Activated naive CD4-positive, alpha-beta T cell (primary cell): ENCODE results near the gene SLC50A1.

Experiments
- DNase-seq, 4 experiments: peaks; one replicate each; lab custom pipeline; 2025; lab: John Stamatoyannopoulos, UW

Gene SLC50A1

DNA sequence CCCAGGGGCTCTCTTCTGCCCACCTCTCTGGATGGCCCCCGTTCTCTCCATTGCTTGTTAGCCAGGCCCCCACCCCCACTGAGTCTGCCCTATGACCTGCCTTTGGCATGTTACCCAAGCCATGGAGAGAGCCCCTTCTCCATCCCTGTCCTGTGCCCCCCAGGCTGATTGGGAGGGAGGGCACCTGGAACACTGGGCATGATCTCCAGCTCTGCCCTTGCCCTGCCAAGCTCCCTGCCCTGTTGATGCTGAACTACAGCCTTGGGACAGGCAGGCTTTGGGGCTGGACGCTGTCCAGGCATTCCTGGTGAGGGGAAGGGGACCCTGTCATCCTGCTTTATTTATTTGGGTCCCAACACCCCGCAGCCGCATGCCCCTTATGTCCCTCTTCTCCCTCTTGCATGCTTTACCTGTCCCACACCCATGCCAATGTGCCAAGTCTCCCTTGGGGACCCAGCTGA lies 48.7 kb downstream of the SLC50A1 start:
- DNase-seq, result no peak

DNA sequence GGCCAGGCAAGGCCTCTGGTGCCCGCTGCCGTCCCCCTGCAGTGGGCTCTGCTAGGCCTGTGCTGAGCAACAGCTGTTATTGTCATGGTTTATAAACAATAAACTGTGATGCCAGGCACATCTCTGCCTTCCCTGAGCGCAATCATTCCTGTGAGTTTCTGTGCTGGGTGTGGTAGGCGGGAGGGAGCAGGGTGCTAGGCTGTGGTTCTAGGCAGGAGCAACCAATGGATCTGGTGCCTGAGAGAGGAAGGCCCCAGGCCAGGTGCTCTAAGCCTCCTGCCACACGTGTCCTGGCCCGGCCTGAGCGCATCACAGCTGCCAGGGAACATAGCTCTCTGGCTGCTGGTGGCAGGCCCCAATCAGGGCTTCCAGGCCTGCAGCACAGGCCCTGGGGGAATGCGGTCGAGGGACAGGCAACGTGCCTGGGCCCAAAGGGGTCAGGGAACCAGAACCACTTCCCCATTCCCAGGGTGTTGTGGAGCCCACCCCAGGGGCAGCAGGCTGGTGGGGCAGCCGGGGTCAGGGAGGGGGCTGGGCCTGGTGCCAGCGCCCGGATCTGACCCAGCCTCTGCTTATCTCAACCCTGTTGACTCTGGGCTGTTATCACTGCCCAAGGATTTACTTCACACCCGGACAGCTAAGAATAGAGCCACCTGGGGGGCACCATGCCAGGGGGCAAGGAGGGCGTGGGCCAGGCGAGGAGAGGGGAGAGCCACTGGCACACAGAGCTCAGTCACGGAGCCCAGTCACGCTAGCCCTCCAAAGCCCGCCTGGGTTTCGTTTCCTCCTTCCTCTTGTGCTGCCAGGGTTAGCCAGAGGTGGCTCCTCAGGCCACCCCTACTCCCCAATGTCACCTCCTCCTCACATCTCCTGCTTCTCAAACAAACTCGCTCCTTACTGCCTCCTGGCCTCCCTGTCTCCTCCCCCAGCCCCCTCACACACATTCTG lies 49.5 kb downstream of the SLC50A1 start:
- DNase-seq, result no peak

DNA sequence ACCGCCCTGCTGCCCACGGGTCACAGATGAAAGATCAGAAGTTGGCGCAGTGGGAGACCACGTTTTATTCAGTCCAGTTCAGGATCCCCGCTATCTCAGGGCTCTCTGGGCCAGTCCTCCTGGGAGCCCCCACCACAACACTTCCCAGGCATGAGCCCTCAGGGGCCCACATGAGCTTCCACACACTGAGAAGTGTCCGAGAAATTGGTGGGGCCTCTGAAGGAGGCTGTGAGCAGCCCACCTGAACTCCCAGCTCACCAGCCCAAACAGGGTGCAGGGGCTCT lies 50.1 kb downstream of the SLC50A1 start:
- DNase-seq, result no peak

DNA sequence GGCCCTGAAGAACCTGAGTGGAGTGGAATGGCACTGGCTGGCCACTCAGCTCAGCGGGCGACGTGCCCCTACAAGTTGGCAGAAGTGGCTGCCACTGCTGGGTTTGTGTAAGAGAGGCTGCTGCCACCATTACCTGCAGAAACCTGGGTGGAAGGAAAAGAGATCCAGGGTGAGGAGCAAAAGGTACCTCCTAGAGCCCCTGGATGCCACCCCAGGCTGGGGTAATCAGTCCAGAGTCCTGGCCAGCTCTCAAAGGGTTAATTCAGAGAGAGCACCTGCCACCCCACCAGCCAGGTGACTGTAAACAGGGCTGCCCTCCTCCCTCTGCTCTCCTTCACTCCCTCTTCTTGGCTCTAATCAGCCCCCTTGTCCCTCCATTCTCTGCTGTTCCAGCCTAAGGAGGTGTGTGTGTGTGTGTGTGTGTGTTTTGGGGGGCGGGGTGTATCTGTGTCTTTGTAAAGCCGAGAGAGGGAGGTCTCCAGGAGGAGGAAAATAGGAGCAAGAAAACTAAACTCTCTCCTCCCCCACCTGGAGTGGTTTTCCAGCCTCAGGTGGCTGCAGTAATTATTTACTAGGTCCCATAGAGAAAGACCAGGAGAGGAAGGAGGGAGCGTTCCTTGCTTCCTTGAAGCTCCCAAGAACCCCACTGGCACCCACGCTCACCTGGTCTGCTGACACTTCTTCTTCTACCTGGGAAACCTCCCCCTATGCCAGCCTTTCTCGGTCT lies 50.6 kb downstream of the SLC50A1 start:
- no peak for DNase-seq

DNA sequence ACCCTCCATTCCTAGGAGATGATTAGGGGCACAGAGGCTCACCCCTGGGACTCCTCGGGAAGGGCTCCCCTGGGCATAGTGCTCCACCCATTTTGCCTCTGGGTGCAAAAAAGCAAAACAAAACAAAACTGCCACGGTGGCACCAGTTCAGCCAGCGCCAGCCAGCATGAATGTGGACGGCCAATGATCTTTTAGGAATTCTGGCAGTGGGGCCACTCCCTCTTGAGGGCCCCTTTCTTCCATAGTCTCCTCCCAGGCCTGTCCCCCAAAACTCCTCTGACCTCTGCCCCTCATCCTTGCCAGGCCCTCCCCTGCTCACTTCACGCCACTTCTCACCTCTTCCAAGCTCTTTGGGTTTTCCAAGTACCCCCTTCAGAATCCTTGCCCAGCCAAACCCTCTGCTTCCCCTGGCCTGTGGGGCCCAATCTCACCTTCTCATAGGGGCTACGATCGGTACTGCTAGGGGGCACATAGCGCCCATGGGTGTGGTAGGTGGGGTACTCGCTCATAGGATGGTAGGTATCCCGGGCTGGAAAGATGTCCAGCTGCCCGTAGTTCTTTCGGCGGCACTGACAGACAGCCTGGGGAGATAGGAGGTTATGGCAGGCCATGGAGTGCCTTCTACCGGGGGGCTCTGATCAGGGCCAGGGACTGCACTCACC lies 51.3 kb downstream of the SLC50A1 start:
- DNase-seq, result no peak

DNA sequence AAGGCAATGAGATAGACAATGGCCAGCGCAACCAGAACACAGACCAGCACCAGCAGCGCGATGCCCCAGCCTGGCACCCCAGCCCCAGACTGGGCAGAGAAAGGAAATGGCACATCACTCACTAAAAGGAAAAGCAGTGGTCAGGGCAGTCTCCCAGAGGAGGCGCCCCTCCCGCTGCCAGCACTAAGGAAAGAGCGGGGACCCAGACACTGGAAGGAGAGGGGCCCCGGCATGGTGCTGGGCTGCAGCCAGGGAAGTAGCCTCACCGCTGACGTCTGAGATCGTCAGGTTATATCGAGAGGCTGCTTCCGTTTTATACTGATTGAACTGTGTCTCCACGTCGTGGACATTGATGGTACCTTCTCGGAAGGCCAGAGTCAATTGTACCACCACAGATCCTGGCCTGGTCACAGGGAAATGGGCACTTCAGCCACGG lies 51.8 kb downstream of the SLC50A1 start:
- no peak for DNase-seq

DNA sequence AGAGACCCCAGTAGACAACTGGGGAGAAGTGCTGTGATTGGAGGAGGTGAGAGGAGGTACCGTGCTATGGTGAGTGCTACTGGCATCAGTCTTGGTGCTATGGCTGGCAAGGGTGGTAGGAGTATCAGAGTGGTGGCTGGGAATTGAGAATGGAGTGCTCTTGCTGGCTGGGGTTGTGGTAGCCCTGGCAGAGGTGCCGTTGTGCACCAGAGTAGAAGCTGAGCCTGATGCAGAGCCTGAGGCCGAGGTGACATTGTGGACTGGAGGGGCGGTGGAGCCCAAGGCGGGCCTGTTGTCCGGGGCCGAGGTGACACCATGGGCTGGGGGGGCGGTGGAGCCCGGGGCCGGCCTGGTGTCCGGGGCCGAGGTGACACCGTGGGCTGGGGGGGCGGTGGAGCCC lies 52.6 kb downstream of the SLC50A1 start:
- DNase-seq, result no peak
